Keratinocyte (primary cell): ENCODE results near the gene ST3GAL6. TPM values are rescaled to one million over a fixed set of nuclear protein-coding genes. Genes with fewer than 3 reads are reported as not detected.

Experiments
- DNase-seq: peaks from one replicate; pipeline ENCODE4 v3.0.0-alpha.2; 2011; ENCODE audit warnings: low read depth, missing footprints, low spot score
- FAIRE-seq: peaks from 2 replicates; lab custom pipeline; 2011; peaks lifted over from hg19 to GRCh38; lab: Jason Lieb, UNC
- H2AFZ ChIP-seq: 2 replicates; pipeline ENCODE4 v1.6.0; 2012; ENCODE audit warnings: low read length, control low read depth, inconsistent platforms; ENCODE audit not compliant: control insufficient read depth
- H3K27ac ChIP-seq: 2 replicates; pipeline ENCODE4 v1.5.1; 2011; ENCODE audit warnings: low read length; ENCODE audit not compliant: control insufficient read depth, insufficient read depth
- H3K27me3 ChIP-seq: 3 replicates; pipeline ENCODE4 v1.6.0; 2011; ENCODE audit warnings: low read length; ENCODE audit not compliant: control insufficient read depth, insufficient read depth; ENCODE audit errors: extremely low read depth
- H3K36me3 ChIP-seq, 2 experiments: 2 replicates in 1 of 2; 3 replicates in 1 of 2; pipeline ENCODE4 v1.5.1; 2011; ENCODE audit warnings: low read length in 2 of 2, mild to moderate bottlenecking in 1 of 2; ENCODE audit not compliant: control insufficient read depth in 2 of 2, insufficient read depth in 2 of 2; ENCODE audit errors: extremely low read depth in 1 of 2
- H3K4me1 ChIP-seq: 3 replicates; pipeline ENCODE4 v1.5.1; 2011; ENCODE audit warnings: low read length; ENCODE audit not compliant: control insufficient read depth, insufficient read depth; ENCODE audit errors: extremely low read depth
- H3K4me2 ChIP-seq: 3 replicates; pipeline ENCODE4 v1.6.0; 2011; ENCODE audit warnings: low read depth, low read length; ENCODE audit not compliant: control insufficient read depth, insufficient read depth; ENCODE audit errors: extremely low read depth
- H3K4me3 ChIP-seq, 3 experiments: fragments of 200-600 bp in 1 of 3; sonication (generic) in 1 of 3; 2 replicates in 2 of 3; 3 replicates in 1 of 3; pipeline ENCODE4 v1.5.1; 2011 to 2016; ENCODE audit warnings: low read length in 3 of 3, mild to moderate bottlenecking in 3 of 3, control low read depth in 2 of 3, inconsistent platforms in 1 of 3, low read depth in 1 of 3, mixed read lengths in 1 of 3, mixed run types in 1 of 3, moderate library complexity in 1 of 3; ENCODE audit not compliant: control insufficient read depth in 2 of 3, insufficient read depth in 2 of 3; ENCODE audit errors: extremely low read depth in 1 of 3
- H3K79me2 ChIP-seq: 2 replicates; pipeline ENCODE4 v1.6.0; 2012; ENCODE audit warnings: low read length; ENCODE audit not compliant: control insufficient read depth, insufficient read depth
- H3K9ac ChIP-seq: 3 replicates; pipeline ENCODE4 v1.6.0; 2011; ENCODE audit warnings: low read length; ENCODE audit not compliant: control insufficient read depth, insufficient read depth; ENCODE audit errors: extremely low read depth
- H3K9me1 ChIP-seq: 3 replicates; pipeline ENCODE4 v1.6.0; 2011; ENCODE audit warnings: low read length; ENCODE audit not compliant: control insufficient read depth, insufficient read depth; ENCODE audit errors: extremely low read depth
- H3K9me3 ChIP-seq: 2 replicates; pipeline ENCODE4 v1.5.1; 2012; ENCODE audit warnings: low read depth, low read length; ENCODE audit not compliant: control insufficient read depth
- H4K20me1 ChIP-seq: 3 replicates; pipeline ENCODE4 v1.6.0; 2011; ENCODE audit warnings: low read length; ENCODE audit not compliant: control insufficient read depth, insufficient read depth; ENCODE audit errors: extremely low read depth
- CTCF ChIP-seq, 3 experiments: IDR thresholded peaks in 1 of 3; conservative IDR thresholded peaks in 1 of 3; optimal IDR thresholded peaks in 1 of 3; 2 replicates in 2 of 3; 3 replicates in 1 of 3; pipeline versions ENCODE3 to v1.5.1; 2011; ENCODE audit warnings: low read length in 3 of 3, mild to moderate bottlenecking in 3 of 3, moderate library complexity in 2 of 3, control low read depth in 1 of 3, inconsistent platforms in 1 of 3; ENCODE audit not compliant: insufficient read depth in 2 of 3; ENCODE audit errors: extremely low read depth in 1 of 3
- EZH2 ChIP-seq: IDR thresholded peaks from one replicate; pipeline ENCODE4 v1.6.1; 2012; ENCODE audit warnings: inconsistent platforms, mild to moderate bottlenecking, low read length, moderate library complexity
- dilution Hi-C: fragments of 300-500 bp; cut with MboI; formaldehyde crosslinking; loops from one replicate; pipeline ENCODE4 v1.7.0; 2020; ENCODE audit warnings: low sequenced_read_pairs; ENCODE audit not compliant: extremely low pct_ligation_motif_present
- polyA plus RNA-seq, 5 experiments: library from polyadenylated mRNA; depleted of rRNA in 3 of 5; stranded (reverse) in 3 of 5; stranded (forward) in 1 of 5; unstranded in 1 of 5; fragments of >200 nt; gene quantifications; 1 replicate in 1 of 5; 2 replicates in 3 of 5; 3 replicates in 1 of 5; pipeline versions ENCODE4 v1.2.1 to v1.2.3, GENCODE V29; 2011 to 2012; ENCODE audit warnings: missing spikeins in 2 of 5, low read depth in 1 of 5, low replicate concordance in 1 of 5

Gene ST3GAL6
- polyA plus RNA-seq, 1 donor (not counting 4 experiments of a cell fraction or from before 2014, with no cell fraction given), result 5.3 TPM

- H3K79me2 ChIP-seq, result peaks cover 12% of the 10 kb centered on the region
- H3K36me3 ChIP-seq, result no peaks in the 10 kb centered on the region
- H3K4me1 ChIP-seq, result peaks cover 21% of the 10 kb centered on the region
- FAIRE-seq (no peak), DNase-seq (no peak)
- H3K27ac ChIP-seq, result no peak overlapping the region
- H3K4me3 ChIP-seq, result no peak overlapping the region
- H4K20me1 ChIP-seq, result no peaks in the 10 kb centered on the region
- H3K27me3 ChIP-seq, result no peaks in the 10 kb centered on the region
- TF ChIP-seq CTCF (optimal IDR thresholded peaks at IDR 0.05 in 1 of 3, IDR thresholded peaks at IDR 0.05 in 1 of 3, conservative IDR thresholded peaks at IDR 0.05 in 1 of 3; ENCODE audit: extremely low read depth in 1 of 3, insufficient read depth in 2 of 3, low read length in 3 of 3), result no peak
- TF ChIP-seq EZH2, result no peak
- no peaks in the 10 kb centered on the region for H3K9me1 ChIP-seq
- dilution Hi-C loops, result no loop called here
- H3K9me3 ChIP-seq, result no peaks in the 10 kb centered on the region
- no peak overlapping the region for H2AFZ ChIP-seq
- no peak overlapping the region for H3K4me2 ChIP-seq
- H3K9ac ChIP-seq, result no peak overlapping the region
These were observed 25.8 kb upstream of the ST3GAL6 start for GRCh38 chr3:98737301-98737700.

- Histone ChIP-seq H2AFZ (no peak overlapping the region), H3K4me2 (no peak overlapping the region), H3K9ac (no peak overlapping the region), H4K20me1 (no peaks in the 10 kb centered on the region), H3K9me3 (no peaks in the 10 kb centered on the region), H3K36me3 (no peaks in the 10 kb centered on the region), H3K4me1 (peaks cover 14% of the 10 kb centered on the region), H3K4me3 (no peak overlapping the region), H3K79me2 (peaks cover 5% of the 10 kb centered on the region), H3K9me1 (no peaks in the 10 kb centered on the region), H3K27ac (no peak overlapping the region), H3K27me3 (no peaks in the 10 kb centered on the region)
- FAIRE-seq (no peak), DNase-seq (no peak)
- TF ChIP-seq EZH2 (no peak), CTCF (optimal IDR thresholded peaks at IDR 0.05 in 1 of 3, IDR thresholded peaks at IDR 0.05 in 1 of 3, conservative IDR thresholded peaks at IDR 0.05 in 1 of 3; ENCODE audit: extremely low read depth in 1 of 3, insufficient read depth in 2 of 3, low read length in 3 of 3) (no peak)
- dilution Hi-C loops, result no loop called here
These were observed 23.9 kb upstream of the ST3GAL6 start for GRCh38 chr3:98739266-98739665.
